DLD1 (cell line): ENCODE results near the gene TAP2.

ENCODE experiments used
- in situ Hi-C: cut with HindIII; loops from 2 replicates; pipeline ENCODE4 v1.10.0; 2017; ENCODE audit warnings: low sequenced_read_pairs

The TAP2 gene

DNA sequence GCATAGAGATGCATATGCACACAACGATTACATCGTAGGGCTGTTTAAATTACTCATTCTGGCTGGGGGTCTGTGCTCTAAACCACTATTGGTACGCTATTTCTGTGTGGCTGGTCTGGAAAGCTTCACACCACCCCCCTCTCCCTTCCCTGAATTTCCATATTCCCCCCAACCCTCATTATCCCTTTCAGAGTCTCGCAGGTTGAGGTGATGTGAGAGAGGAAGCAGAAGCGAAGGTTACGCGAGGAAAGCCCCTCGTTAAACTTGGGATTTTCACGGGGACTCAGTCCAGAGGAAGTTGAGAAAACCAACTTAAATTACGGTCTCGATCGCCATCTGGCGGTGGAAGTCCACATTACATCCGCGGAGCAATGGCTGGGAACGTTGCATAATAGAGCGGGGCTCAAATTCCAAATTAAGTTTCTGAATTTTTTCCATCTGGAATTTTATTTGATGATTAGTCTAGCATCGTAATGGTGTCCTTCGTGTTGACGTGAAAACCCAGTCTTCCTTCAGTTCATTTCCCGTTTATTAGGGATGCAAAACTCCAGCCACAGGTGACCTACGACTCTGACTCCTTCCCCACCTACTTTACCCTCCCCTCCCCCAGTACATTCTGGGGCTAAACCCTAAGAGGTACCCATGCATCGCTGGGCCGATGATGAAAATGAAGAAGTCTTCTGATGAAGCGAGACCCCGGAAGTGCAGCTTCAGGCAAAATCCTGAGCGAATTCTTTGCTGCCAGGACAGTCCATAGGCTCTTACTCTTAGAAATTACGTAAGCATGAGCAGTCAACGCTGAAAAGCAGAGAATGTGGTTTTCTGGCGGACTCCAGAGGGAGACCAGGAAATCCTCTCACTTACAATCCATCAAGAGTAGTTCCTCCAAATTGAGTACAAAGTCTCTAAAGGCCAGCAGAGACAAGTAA, 41.4 kb downstream of the TAP2 start:
- in situ Hi-C loops: loop anchor here (10.0 kb wide), 1 partner anchor 382 kb away; no protein-coding TSS in a partner anchor

DNA sequence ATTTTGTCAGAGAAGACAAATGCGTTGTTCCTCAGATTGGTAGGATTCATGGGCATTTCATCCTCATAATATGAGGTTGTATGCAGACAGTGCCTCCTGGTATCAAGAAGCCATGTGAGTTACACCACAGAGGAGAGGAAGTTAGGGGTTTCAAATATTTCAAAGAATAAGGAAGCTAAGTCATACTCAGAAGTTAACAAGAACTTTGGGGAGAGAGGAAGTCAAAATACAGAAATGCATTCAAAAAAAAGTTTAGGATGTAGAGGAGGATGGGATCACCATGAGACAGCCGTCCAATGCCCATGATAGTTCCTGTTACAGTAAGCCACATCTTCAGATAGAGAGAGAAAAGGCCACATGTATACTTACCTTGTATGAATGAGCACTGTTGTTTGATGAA, 44.0 kb downstream of the TAP2 start:
- in situ Hi-C loops: loop anchor here (10.0 kb wide), 1 partner anchor 380 kb away; no protein-coding TSS in a partner anchor

DNA sequence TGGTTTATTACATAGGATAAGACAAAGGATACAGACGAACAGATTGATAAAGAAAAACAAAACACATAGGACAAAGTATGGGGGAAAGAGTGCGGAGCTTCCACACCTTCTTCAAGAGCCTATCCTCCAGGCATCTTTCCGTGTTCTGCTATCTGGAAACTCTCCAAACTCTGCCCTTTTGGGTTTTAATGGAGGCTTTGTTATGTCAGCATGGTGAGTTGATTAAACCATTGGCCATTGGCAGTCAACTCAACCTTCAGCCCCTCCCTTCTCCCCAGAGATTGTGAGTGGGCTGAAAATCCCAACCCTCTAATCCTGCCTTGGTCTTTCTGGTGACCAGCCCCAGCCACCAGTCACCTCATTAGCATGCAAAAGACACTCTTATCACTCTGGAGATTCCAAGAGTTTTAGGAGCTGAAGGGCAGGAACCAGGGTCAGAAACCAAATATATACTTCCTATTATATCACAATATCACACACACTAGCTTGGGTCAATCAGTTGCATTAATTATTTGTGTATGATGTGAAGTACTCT, 45.6 kb downstream of the TAP2 start:
- in situ Hi-C loops: loop anchor here (10.0 kb wide), 1 partner anchor 378 kb away; no protein-coding TSS in a partner anchor

DNA sequence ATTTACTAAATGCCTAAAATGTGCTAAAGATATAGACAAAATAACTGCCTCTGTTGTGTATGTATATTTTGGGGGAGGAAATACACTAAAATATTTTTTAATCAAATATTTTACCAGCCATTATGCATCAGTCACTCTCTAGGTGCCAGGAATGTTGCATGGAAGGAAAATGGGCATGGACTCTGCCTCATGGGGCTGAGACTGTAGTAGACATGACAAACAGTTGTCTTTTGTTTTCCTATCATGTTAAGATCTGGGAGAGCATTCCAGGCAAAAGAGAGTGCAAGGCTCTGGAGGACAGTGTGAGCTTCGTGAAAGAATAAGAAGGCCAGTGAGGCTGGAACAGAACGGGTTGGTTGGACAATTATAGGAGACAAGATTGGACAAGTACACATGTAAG, 48.2 kb downstream of the TAP2 start:
- in situ Hi-C loops: loop anchor here (10.0 kb wide), 1 partner anchor 376 kb away; no protein-coding TSS in a partner anchor
